Caco-2 (cell line): Measurements from ENCODE around the gene TRPC4. TPM values are rescaled to one million over a fixed set of nuclear protein-coding genes. Genes with fewer than 3 reads are reported as not detected.

Experiments
- BruUV-seq: library from RNA; stranded (reverse); fragments of 400-500 nt; replicated peaks from 2 replicates; lab custom pipeline; 2021; lab: Mats Ljungman, UMichigan
- CTCF ChIA-PET: fragments of 300-600 bp; sonication (Branson Sonifier 250); formaldehyde crosslinking; loops from one replicate; lab custom pipeline; 2022; ENCODE audit warnings: antibody characterized with exemption; lab: Charles Lee
- POLR2A ChIA-PET: fragments of 300-600 bp; sonication (Branson Sonifier 250); formaldehyde crosslinking; loops from one replicate; lab custom pipeline; 2022; ENCODE audit warnings: antibody characterized with exemption; lab: Charles Lee
- DNase-seq, 2 experiments: peaks; one replicate each; pipeline versions ENCODE4 v3.0.0 to v3.0.0-alpha.2; 2020 to 2022
- H3K27me3 ChIP-seq: replicated peaks from 2 replicates; pipeline ENCODE4 v1.6.0; 2011; ENCODE audit warnings: low read length; ENCODE audit not compliant: control insufficient read depth, insufficient read depth
- H3K36me3 ChIP-seq: 2 replicates; pipeline ENCODE4 v1.5.1; 2011; ENCODE audit warnings: low read length; ENCODE audit not compliant: control insufficient read depth, insufficient read depth
- H3K4me1 ChIP-seq: fragments of 250-450 bp; sonication (Bioruptor Pico); 2 replicates; pipeline ENCODE4 v1.5.1; 2020; ENCODE audit warnings: mild to moderate bottlenecking
- H3K4me3 ChIP-seq: 2 replicates; pipeline ENCODE4 v1.5.1; 2011; ENCODE audit warnings: low read depth, mild to moderate bottlenecking, control low read depth, low read length
- H3K9me3 ChIP-seq: fragments of 250-450 bp; sonication (Bioruptor Pico); 2 replicates; pipeline ENCODE4 v1.5.1; 2020; ENCODE audit warnings: mild to moderate bottlenecking, moderate library complexity
- H3K27ac Mint-ChIP-seq: one replicate; pipeline ENCODE4 v1.8.0; 2022; ENCODE audit warnings: mixed read lengths; ENCODE audit not compliant: unreplicated experiment
- H3K27me3 Mint-ChIP-seq: one replicate; pipeline ENCODE4 v1.8.0; 2022; ENCODE audit warnings: mixed read lengths; ENCODE audit not compliant: insufficient read depth, unreplicated experiment
- H3K36me3 Mint-ChIP-seq: one replicate; pipeline ENCODE4 v1.8.0; 2022; ENCODE audit warnings: mild to moderate bottlenecking, mixed read lengths; ENCODE audit not compliant: insufficient read depth, unreplicated experiment
- H3K4me1 Mint-ChIP-seq: one replicate; pipeline ENCODE4 v1.8.0; 2022; ENCODE audit warnings: low read depth, mixed read lengths; ENCODE audit not compliant: unreplicated experiment
- H3K4me3 Mint-ChIP-seq: one replicate; pipeline ENCODE4 v1.8.0; 2022; ENCODE audit warnings: mild to moderate bottlenecking, moderate library complexity, mixed read lengths; ENCODE audit not compliant: unreplicated experiment
- H3K9me3 Mint-ChIP-seq: one replicate; pipeline ENCODE4 v1.8.0; 2022; ENCODE audit warnings: mixed read lengths; ENCODE audit not compliant: unreplicated experiment
- CTCF ChIP-seq, 2 experiments: fragments of 200-600 bp in 1 of 2; IDR thresholded peaks; 1 replicate in 1 of 2; 2 replicates in 1 of 2; pipeline versions ENCODE4 v1.5.1 to v1.8.0; 2011 to 2022; ENCODE audit warnings: antibody characterized with exemption in 1 of 2, control low read depth in 1 of 2, inconsistent platforms in 1 of 2, low read depth in 1 of 2, low read length in 1 of 2, mild to moderate bottlenecking in 1 of 2, moderate library complexity in 1 of 2; ENCODE audit not compliant: insufficient read depth in 1 of 2, severe bottlenecking in 1 of 2, unreplicated experiment in 1 of 2
- intact Hi-C: fragments of 100-400 bp; cut with micrococcal nuclease; formaldehyde crosslinking; loops from one replicate; pipeline ENCODE4 v1.10.0; 2022; ENCODE audit not compliant: unreplicated experiment
- total RNA-seq: library from RNA; stranded (reverse); gene quantifications from 2 replicates; pipeline ENCODE4 v1.2.3, GENCODE V29; 2022

The TRPC4 gene
- total RNA-seq, 1 experiment from 2014 or later: not detected

- Histone ChIP-seq H3K36me3 (no peaks in the 10 kb centered on the region), H3K27me3 (no peaks in the 10 kb centered on the region; the same call in 1 of the 2 replicates), H3K4me1 (no peaks in the 10 kb centered on the region), H3K4me3 (no peak overlapping the region), H3K9me3 (no peaks in the 10 kb centered on the region)
- BruUV-seq: no TSS peak
- no peak for DNase-seq
- Mint-ChIP-seq H3K4me1 (no peaks in the 10 kb centered on the region), H3K36me3 (no peaks in the 10 kb centered on the region), H3K4me3 (no peak overlapping the region), H3K9me3 (no peaks in the 10 kb centered on the region), H3K27ac (no peak overlapping the region), H3K27me3 (peaks cover 17% of the 10 kb centered on the region)
- no peak for TF ChIP-seq CTCF (IDR thresholded peaks at IDR 0.05; ENCODE audit: insufficient read depth in 1 of 2, low read depth in 1 of 2, low read length in 1 of 2, severe bottlenecking in 1 of 2, unreplicated experiment in 1 of 2)
- intact Hi-C loops: no loop called here
- CTCF ChIA-PET: no interaction called here
- POLR2A ChIA-PET: no interaction called here
These were observed 20.2 kb upstream of the TRPC4 start for GRCh38 chr13:37889820-37890219.

GRCh38 chr13:37889102-37889501 lies 19.5 kb upstream of the TRPC4 start:
- peaks cover 17% of the 10 kb centered on the region for H3K27me3 Mint-ChIP-seq
- no peaks in the 10 kb centered on the region for H3K9me3 ChIP-seq
- no peak overlapping the region for H3K4me3 ChIP-seq
- H3K4me1 Mint-ChIP-seq: no peaks in the 10 kb centered on the region
- no peaks in the 10 kb centered on the region for H3K36me3 ChIP-seq
- H3K36me3 Mint-ChIP-seq: no peaks in the 10 kb centered on the region
- H3K4me3 Mint-ChIP-seq: no peak overlapping the region
- no peaks in the 10 kb centered on the region; the same call in 1 of the 2 replicates for H3K27me3 ChIP-seq
- no peak for TF ChIP-seq CTCF (IDR thresholded peaks at IDR 0.05; ENCODE audit: insufficient read depth in 1 of 2, low read depth in 1 of 2, low read length in 1 of 2, severe bottlenecking in 1 of 2, unreplicated experiment in 1 of 2)
- POLR2A ChIA-PET: no interaction called here
- CTCF ChIA-PET: no interaction called here
- H3K4me1 ChIP-seq: no peaks in the 10 kb centered on the region
- no peaks in the 10 kb centered on the region for H3K9me3 Mint-ChIP-seq
- intact Hi-C loops: no loop called here
- no peak overlapping the region for H3K27ac Mint-ChIP-seq
- no peak for DNase-seq
- BruUV-seq: no TSS peak

GRCh38 chr13:37886879-37887278 lies 17.3 kb upstream of the TRPC4 start:
- Histone ChIP-seq H3K27me3 (no peaks in the 10 kb centered on the region; the same call in 1 of the 2 replicates), H3K4me1 (no peaks in the 10 kb centered on the region), H3K4me3 (no peak overlapping the region), H3K9me3 (no peaks in the 10 kb centered on the region), H3K36me3 (no peaks in the 10 kb centered on the region)
- TF ChIP-seq CTCF (IDR thresholded peaks at IDR 0.05; ENCODE audit: insufficient read depth in 1 of 2, low read depth in 1 of 2, low read length in 1 of 2, severe bottlenecking in 1 of 2, unreplicated experiment in 1 of 2): no peak
- DNase-seq: no peak
- ChIA-PET POLR2A (no interaction called here), CTCF (no interaction called here)
- Mint-ChIP-seq H3K4me3 (no peak overlapping the region), H3K27ac (no peak overlapping the region), H3K4me1 (no peaks in the 10 kb centered on the region), H3K36me3 (no peaks in the 10 kb centered on the region), H3K27me3 (peaks cover 16% of the 10 kb centered on the region), H3K9me3 (no peaks in the 10 kb centered on the region)
- no TSS peak for BruUV-seq
- intact Hi-C loops: no loop called here
